ENCODE results near the gene ZNF521.

DNA sequence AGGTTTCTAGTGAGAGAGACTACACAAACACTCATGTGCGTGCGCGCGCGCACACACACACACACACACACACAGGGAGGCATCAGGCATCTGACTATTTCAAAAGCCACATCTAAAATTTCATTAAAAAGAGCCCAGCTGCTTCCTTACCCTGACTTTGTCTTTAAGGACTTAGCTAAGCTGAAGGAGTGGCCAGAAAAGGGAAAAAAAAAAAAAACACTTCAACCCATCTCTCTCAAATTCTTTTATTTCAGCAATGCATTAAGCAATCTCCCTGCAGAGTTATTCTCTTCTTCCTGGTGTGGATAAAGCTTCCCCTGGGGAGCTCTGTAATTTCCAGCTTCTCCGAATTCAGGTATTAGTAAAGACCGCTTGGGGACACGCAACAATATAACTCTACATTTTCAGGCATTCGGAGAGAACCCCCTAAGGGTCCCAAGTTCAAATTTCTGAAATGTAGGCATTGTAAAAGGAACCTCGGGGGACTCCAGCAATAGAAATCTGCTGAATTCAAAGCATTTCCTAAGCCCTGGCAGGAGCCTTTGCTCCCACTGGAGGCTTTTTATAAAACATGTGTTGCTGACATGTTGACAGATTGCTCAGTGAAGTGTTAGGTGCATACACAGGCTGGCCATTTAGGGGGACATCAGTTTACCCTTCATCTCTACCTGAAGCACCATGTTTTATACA is 67.0 kb downstream of the ZNF521 start:
- TF ChIP-seq POLR2A (IDR thresholded peaks at IDR 0.05) (no peak), POLR2AphosphoS5 (IDR thresholded peaks at IDR 0.05) (peak in 1 of 2 donors; percentile 29)
- TF ChIP-seq, protein P1, sequence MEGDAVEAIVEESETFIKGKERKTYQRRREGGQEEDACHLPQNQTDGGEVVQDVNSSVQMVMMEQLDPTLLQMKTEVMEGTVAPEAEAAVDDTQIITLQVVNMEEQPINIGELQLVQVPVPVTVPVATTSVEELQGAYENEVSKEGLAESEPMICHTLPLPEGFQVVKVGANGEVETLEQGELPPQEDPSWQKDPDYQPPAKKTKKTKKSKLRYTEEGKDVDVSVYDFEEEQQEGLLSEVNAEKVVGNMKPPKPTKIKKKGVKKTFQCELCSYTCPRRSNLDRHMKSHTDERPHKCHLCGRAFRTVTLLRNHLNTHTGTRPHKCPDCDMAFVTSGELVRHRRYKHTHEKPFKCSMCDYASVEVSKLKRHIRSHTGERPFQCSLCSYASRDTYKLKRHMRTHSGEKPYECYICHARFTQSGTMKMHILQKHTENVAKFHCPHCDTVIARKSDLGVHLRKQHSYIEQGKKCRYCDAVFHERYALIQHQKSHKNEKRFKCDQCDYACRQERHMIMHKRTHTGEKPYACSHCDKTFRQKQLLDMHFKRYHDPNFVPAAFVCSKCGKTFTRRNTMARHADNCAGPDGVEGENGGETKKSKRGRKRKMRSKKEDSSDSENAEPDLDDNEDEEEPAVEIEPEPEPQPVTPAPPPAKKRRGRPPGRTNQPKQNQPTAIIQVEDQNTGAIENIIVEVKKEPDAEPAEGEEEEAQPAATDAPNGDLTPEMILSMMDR (IDR thresholded peaks at IDR 0.05): no peak

Data from upper lobe of left lung (tissue), 4 donors.